AG04449 (cell line): ENCODE results near the gene TERT.

Experiments used
- CTCF ChIA-PET: fragments of 350-600 bp; formaldehyde crosslinking; extraction: SDS; loops from one replicate; lab custom pipeline; 2021; ENCODE audit warnings: antibody characterized with exemption; lab: Yijun Ruan, JAX
- POLR2A ChIA-PET: fragments of 400-600, 350-600 bp; formaldehyde crosslinking; extraction: SDS; loops from one replicate; lab custom pipeline; 2020; ENCODE audit warnings: antibody characterized with exemption, inconsistent platforms; lab: Yijun Ruan, JAX
- DNase-seq: peaks from one replicate; pipeline ENCODE4 v3.0.0-alpha.2; 2010; ENCODE audit warnings: low read depth, low spot score
- H3K4me3 ChIP-seq: 2 replicates; pipeline ENCODE4 v1.5.1; 2011; ENCODE audit warnings: low read depth, mild to moderate bottlenecking, control low read depth, low read length
- CTCF ChIP-seq: IDR thresholded peaks from one replicate; pipeline ENCODE4 v1.5.1; 2011; ENCODE audit warnings: mild to moderate bottlenecking, moderate library complexity, low read length, control low read depth, inconsistent platforms; ENCODE audit not compliant: insufficient read depth; ENCODE audit errors: missing control alignments

TERT gene

DNA sequence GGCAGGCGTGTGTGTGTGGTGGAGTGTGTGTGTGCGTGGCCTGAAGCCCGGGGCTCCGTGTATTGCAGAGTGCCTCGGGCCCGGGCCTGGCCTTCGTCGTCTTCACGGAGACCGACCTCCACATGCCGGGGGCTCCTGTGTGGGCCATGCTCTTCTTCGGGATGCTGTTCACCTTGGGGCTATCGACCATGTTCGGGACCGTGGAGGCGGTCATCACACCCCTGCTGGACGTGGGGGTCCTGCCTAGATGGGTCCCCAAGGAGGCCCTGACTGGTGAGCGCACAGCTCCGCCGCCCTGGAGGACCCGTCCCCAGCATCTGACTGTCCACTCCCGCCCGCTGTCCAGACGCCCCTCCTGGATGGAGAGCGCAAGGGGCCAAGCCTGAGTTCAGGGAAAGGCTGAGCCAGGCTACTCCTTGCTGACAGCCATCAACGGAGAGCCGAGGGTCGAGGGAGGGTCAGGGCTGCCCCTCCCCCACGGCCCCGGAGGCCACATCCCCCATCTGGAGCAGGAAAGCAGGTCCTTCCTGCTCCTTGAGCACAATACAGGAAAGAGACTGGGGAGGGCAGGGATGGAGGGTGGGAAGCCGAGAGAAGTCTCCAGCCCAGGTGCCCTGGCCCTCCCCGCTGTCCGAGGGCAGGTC lies 51.3 kb downstream of the TERT start:
- no peak for DNase-seq
- ChIA-PET POLR2A (no interaction called here), CTCF (no interaction called here)
- no peak for TF ChIP-seq CTCF
- no peak overlapping the region for H3K4me3 ChIP-seq

DNA sequence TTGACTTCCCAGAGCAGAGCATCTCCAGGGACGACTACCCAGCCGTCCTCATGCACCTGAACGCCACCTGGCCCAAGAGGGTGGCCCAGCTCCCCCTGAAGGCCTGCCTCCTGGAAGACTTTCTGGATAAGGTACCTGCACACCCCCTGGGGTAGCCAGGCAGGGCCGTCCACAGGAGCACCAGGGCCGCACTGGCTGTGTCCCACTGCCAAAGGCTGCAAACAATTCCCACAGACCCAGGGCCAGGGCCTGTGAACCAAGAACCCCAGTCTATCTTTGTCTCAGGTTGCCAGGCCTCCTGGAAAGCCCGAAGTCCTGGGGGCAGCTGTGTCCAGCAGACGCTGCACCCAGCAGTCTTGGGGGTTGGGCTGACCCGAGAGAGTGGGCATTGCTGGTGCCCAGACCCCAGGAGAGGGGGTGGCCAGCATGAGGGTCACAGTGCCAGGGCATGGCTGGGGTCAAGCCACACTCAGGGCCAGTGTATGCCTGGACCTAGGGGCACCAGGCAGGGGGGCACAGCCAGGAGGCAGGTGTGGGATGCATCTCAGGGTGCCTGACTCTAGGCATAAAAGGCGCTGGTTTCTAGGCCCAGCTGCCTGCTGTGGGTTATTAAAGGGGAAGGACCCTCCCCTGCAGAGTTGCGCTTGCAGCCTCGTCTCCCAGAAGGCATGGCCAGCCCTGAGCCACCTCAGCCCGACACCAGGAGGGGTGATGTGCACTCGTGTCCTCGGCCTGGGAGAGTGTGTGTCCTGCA lies 52.0 kb downstream of the TERT start:
- H3K4me3 ChIP-seq, result no peak overlapping the region
- POLR2A ChIA-PET, result no interaction called here
- CTCF ChIA-PET, result no interaction called here
- TF ChIP-seq CTCF, result no peak
- no peak for DNase-seq

- CTCF ChIA-PET, result no interaction called here
- no peak for TF ChIP-seq CTCF
- no peak overlapping the region for H3K4me3 ChIP-seq
- DNase-seq, result no peak
- POLR2A ChIA-PET, result no interaction called here
Observed at GRCh38 chr5:1241509-1242080, 53.3 kb downstream of the TERT start.

- H3K4me3 ChIP-seq, result no peak overlapping the region
- no peak for DNase-seq
- TF ChIP-seq CTCF, result no peak
- CTCF ChIA-PET, result no interaction called here
- POLR2A ChIA-PET, result no interaction called here
Observed at GRCh38 chr5:1240496-1241260, 54.2 kb downstream of the TERT start.

GRCh38 chr5:1239505-1240251 lies 55.2 kb downstream of the TERT start:
- no peak for TF ChIP-seq CTCF
- CTCF ChIA-PET, result no interaction called here
- H3K4me3 ChIP-seq, result no peak overlapping the region
- POLR2A ChIA-PET, result no interaction called here
- no peak for DNase-seq

DNA sequence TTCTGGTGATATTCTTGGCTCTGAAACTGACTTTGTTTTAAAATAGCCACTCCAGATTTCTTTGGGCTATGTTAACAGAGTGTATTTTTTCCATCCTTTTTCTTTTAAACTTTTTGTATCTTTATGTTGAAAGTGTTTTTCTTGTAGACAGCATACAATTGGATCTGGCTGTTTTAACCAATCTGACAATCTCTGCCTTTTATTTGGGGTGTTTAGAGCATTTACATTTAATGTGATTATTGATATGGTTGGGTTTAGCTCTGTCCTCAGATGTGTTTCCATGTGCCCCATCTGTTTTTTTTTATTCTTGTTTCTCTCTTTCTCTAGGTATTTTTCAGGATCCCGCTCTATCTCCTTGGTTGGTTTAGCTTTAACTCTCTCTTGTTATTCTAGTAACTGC lies 59.0 kb downstream of the TERT start:
- DNase-seq, result no peak
- POLR2A ChIA-PET, result no interaction called here
- CTCF ChIA-PET, result no interaction called here
- no peak overlapping the region for H3K4me3 ChIP-seq
- no peak for TF ChIP-seq CTCF
